Stimulated activated CD4-positive, alpha-beta T cell treated with anti-CD3 and anti-CD28 coated beads, TNF-alpha, amount 100 ng/mL, for 24 hours (primary cell): ENCODE data around the gene HMGCLL1.

Source experiments
- DNase-seq, 3 experiments: peaks; one replicate each; pipeline ENCODE4 v3.0.0-alpha.2; 2020; ENCODE audit warnings: low read depth in 3 of 3

HMGCLL1 gene

GRCh38 chr6:55578537-55579363 lies at the start of gene HMGCLL1:
TSS of gene HMGCLL1 (minus strand) at chr6:55579192. CDS start at chr6:55579055, 137 bp downstream.
- no peak for DNase-seq

- no peak for DNase-seq
Observed at GRCh38 chr6:55621993-55622392, 43.0 kb upstream of the HMGCLL1 start.

GRCh38 chr6:55621244-55621643 lies 42.3 kb upstream of the HMGCLL1 start:
- DNase-seq = no peak

GRCh38 chr6:55617272-55617671 lies 38.3 kb upstream of the HMGCLL1 start:
- no peak for DNase-seq

- no peak for DNase-seq
Observed at GRCh38 chr6:55604021-55604420, 25.0 kb upstream of the HMGCLL1 start.

- DNase-seq = no peak
Observed at GRCh38 chr6:55601120-55601519, 22.1 kb upstream of the HMGCLL1 start.

GRCh38 chr6:55594442-55594841 lies 15.4 kb upstream of the HMGCLL1 start:
- DNase-seq = no peak

GRCh38 chr6:55584654-55585354 lies 5.8 kb upstream of the HMGCLL1 start:
- no peak for DNase-seq

- DNase-seq = no peak
Observed at GRCh38 chr6:55576811-55577210, 2.2 kb downstream of the HMGCLL1 start.

- DNase-seq = no peak
Observed at GRCh38 chr6:55574556-55574955, 4.4 kb downstream of the HMGCLL1 start.

- no peak for DNase-seq
Observed at GRCh38 chr6:55569638-55570037, 9.4 kb downstream of the HMGCLL1 start.

- no peak for DNase-seq
Observed at GRCh38 chr6:55568808-55569439, 10.1 kb downstream of the HMGCLL1 start.

GRCh38 chr6:55567558-55567957 lies 11.4 kb downstream of the HMGCLL1 start:
- no peak for DNase-seq

- no peak for DNase-seq
Observed at GRCh38 chr6:55566036-55566710, 12.8 kb downstream of the HMGCLL1 start.

GRCh38 chr6:55562318-55562717 lies 16.7 kb downstream of the HMGCLL1 start:
- no peak for DNase-seq

GRCh38 chr6:55560290-55560885 lies 18.6 kb downstream of the HMGCLL1 start:
- no peak for DNase-seq

GRCh38 chr6:55557146-55557545 lies 21.8 kb downstream of the HMGCLL1 start:
- no peak for DNase-seq

GRCh38 chr6:55545791-55546190 lies 33.2 kb downstream of the HMGCLL1 start:
- no peak for DNase-seq

GRCh38 chr6:55543633-55544309 lies 35.2 kb downstream of the HMGCLL1 start:
- no peak for DNase-seq

GRCh38 chr6:55541024-55541423 lies 38.0 kb downstream of the HMGCLL1 start:
- DNase-seq = no peak

- DNase-seq = no peak
Observed at GRCh38 chr6:55536391-55536956, 42.5 kb downstream of the HMGCLL1 start.
